Trophoblast cell (in vitro differentiated cells and primary cell): ENCODE measurements around the gene ZAP70.
"Not testable (repeated sequence)": the region's sequence is repeated elsewhere in the genome, so short reads cannot be mapped to it uniquely, and the experiment has no call there.

Source experiments
- DNase-seq, 2 donors: peaks; one replicate each; pipeline ENCODE4 v3.0.0-alpha.2; 2016
- H2AFZ ChIP-seq: 2 replicates; pipeline ENCODE4 v1.6.1; 2013; ENCODE audit warnings: low read length, moderate library complexity, mild to moderate bottlenecking; ENCODE audit not compliant: insufficient read depth, poor library complexity
- H2AK5ac ChIP-seq: 2 replicates; pipeline ENCODE4 v1.6.1; 2013; ENCODE audit warnings: mild to moderate bottlenecking, low read length
- H2BK120ac ChIP-seq: 2 replicates; pipeline ENCODE4 v1.6.1; 2013; ENCODE audit warnings: low read length, mild to moderate bottlenecking, moderate library complexity; ENCODE audit not compliant: insufficient read depth, poor library complexity
- H2BK12ac ChIP-seq: 2 replicates; pipeline ENCODE4 v1.6.1; 2013; ENCODE audit warnings: mild to moderate bottlenecking, low read length, moderate library complexity
- H2BK5ac ChIP-seq: 2 replicates; pipeline ENCODE4 v1.6.1; 2013; ENCODE audit warnings: low read length, low read depth, moderate library complexity, mild to moderate bottlenecking; ENCODE audit not compliant: poor library complexity
- H3K14ac ChIP-seq: 2 replicates; pipeline ENCODE4 v1.6.1; 2013; ENCODE audit warnings: mild to moderate bottlenecking, low read length
- H3K18ac ChIP-seq: 2 replicates; pipeline ENCODE4 v1.6.1; 2013; ENCODE audit warnings: mild to moderate bottlenecking, low read length
- H3K23ac ChIP-seq: 2 replicates; pipeline ENCODE4 v1.6.1; 2013; ENCODE audit warnings: low read length
- H3K27ac ChIP-seq: 2 replicates; pipeline ENCODE4 v1.5.1; 2013; ENCODE audit warnings: low read depth, mild to moderate bottlenecking, inconsistent platforms, low read length, moderate library complexity
- H3K27me3 ChIP-seq: 2 replicates; pipeline ENCODE4 v1.6.1; 2013; ENCODE audit warnings: inconsistent platforms, mild to moderate bottlenecking, low read length, moderate library complexity; ENCODE audit not compliant: insufficient read depth
- H3K36me3 ChIP-seq, 2 experiments: 1 replicate in 1 of 2; 2 replicates in 1 of 2; pipeline ENCODE4 v1.6.1; 2013; ENCODE audit warnings: low read length in 2 of 2, mild to moderate bottlenecking in 2 of 2, moderate library complexity in 1 of 2; ENCODE audit not compliant: insufficient read depth in 2 of 2, control insufficient read depth in 1 of 2
- H3K4ac ChIP-seq: 2 replicates; pipeline ENCODE4 v1.6.1; 2013; ENCODE audit warnings: low read depth, mild to moderate bottlenecking, low read length, moderate library complexity
- H3K4me1 ChIP-seq, 2 experiments: 1 replicate in 1 of 2; 2 replicates in 1 of 2; pipeline ENCODE4 v1.6.1; 2013; ENCODE audit warnings: low read length in 2 of 2, mild to moderate bottlenecking in 2 of 2, moderate library complexity in 1 of 2; ENCODE audit not compliant: insufficient read depth in 2 of 2, control insufficient read depth in 1 of 2
- H3K4me2 ChIP-seq: 2 replicates; pipeline ENCODE4 v1.6.1; 2013; ENCODE audit warnings: inconsistent platforms, mild to moderate bottlenecking, low read length, moderate library complexity
- H3K4me3 ChIP-seq: 2 replicates; pipeline ENCODE4 v1.5.1; 2013; ENCODE audit warnings: mild to moderate bottlenecking, low read depth, low read length, inconsistent platforms
- H3K79me1 ChIP-seq: one replicate; pipeline ENCODE4 v1.6.1; 2013; ENCODE audit warnings: low read length
- H3K79me2 ChIP-seq: 2 replicates; pipeline ENCODE4 v1.6.1; 2013; ENCODE audit warnings: low read length, mild to moderate bottlenecking; ENCODE audit not compliant: control insufficient read depth, insufficient read depth, poor library complexity
- H3K9ac ChIP-seq: 2 replicates; pipeline ENCODE4 v1.6.1; 2013; ENCODE audit warnings: mild to moderate bottlenecking, low read length
- H3K9me3 ChIP-seq: 2 replicates; pipeline ENCODE4 v1.6.1; 2013; ENCODE audit warnings: low read depth, mild to moderate bottlenecking, control low read depth, inconsistent platforms, low read length; ENCODE audit not compliant: insufficient read depth
- H4K12ac ChIP-seq: 2 replicates; pipeline ENCODE4 v1.6.1; 2013; ENCODE audit warnings: low read depth, mild to moderate bottlenecking, low read length, moderate library complexity
- H4K8ac ChIP-seq: 2 replicates; pipeline ENCODE4 v1.6.1; 2013; ENCODE audit warnings: low read depth, mild to moderate bottlenecking, low read length, moderate library complexity
- H4K91ac ChIP-seq: one replicate; pipeline ENCODE4 v1.6.1; 2013; ENCODE audit warnings: low read depth, mild to moderate bottlenecking, low read length, moderate library complexity
- WGBS: extraction: QIAGEN DNeasy Blood & Tissue Kit; methylation state at CpG from one replicate; pipeline ENCODE4 v1.1.7; 2013; ENCODE audit warnings: missing lambda C conversion rate; ENCODE audit not compliant: insufficient read length, insufficient coverage; ENCODE audit errors: extremely low coverage; 5-methylcytosine and 5-hydroxymethylcytosine counted together

ZAP70 gene

DNA sequence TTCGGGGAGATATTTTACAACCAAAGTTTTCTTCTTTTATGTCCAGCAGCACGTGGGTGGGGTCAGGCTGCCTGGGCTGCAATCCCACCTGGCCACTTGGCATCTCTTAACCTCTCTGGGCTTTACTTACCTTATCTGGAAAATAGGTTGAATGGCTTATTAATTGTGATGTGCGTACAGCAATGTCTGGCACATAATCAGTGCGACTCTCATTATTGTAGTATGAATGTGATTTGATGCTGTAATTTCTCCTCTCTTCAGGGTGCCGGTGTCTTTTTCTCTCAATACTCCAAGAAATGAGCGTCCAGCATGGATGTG is 2.0 kb upstream of the ZAP70 start:
- peak overlapping the region; percentile 78 for H2BK5ac ChIP-seq
- peaks cover 38 to 55% of the 10 kb centered on the region in 2 experiments for H3K4me1 ChIP-seq
- H2AK5ac ChIP-seq, result peak overlapping the region; percentile 36
- H3K27ac ChIP-seq, result peak overlapping the region; percentile 73
- H4K12ac ChIP-seq, result no peak overlapping the region
- H4K91ac ChIP-seq, result peak overlapping the region; percentile 89
- peak overlapping the region; percentile 33 for H3K14ac ChIP-seq
- peaks cover 34% of the 10 kb centered on the region for H3K79me1 ChIP-seq
- no peaks in the 10 kb centered on the region for H3K36me3 ChIP-seq
- no peak overlapping the region for H3K23ac ChIP-seq
- no peak overlapping the region for H2AFZ ChIP-seq
- H3K4me3 ChIP-seq, result no peak overlapping the region
- H3K4ac ChIP-seq, result peak overlapping the region; percentile 43
- H3K79me2 ChIP-seq, result no peaks in the 10 kb centered on the region
- H4K8ac ChIP-seq, result peak overlapping the region; percentile 39
- WGBS, result no CpG with 5 or more reads among the region's 6 CpGs
- H2BK120ac ChIP-seq, result peak overlapping the region; percentile 81
- peak overlapping the region; percentile 64 for H2BK12ac ChIP-seq
- H3K18ac ChIP-seq, result peak overlapping the region; percentile 28
- peaks cover 2% of the 10 kb centered on the region for H3K9me3 ChIP-seq
- no peak overlapping the region for H3K9ac ChIP-seq
- no peaks in the 10 kb centered on the region for H3K27me3 ChIP-seq
- DNase-seq, result no peak
- H3K4me2 ChIP-seq, result peak overlapping the region; percentile 44

- peak overlapping the region; percentile 81 for H2BK120ac ChIP-seq
- H3K27me3 ChIP-seq, result not testable (repeated sequence)
Measured at GRCh38 chr2:97712175-97712574, 1.2 kb upstream of the ZAP70 start.

DNA sequence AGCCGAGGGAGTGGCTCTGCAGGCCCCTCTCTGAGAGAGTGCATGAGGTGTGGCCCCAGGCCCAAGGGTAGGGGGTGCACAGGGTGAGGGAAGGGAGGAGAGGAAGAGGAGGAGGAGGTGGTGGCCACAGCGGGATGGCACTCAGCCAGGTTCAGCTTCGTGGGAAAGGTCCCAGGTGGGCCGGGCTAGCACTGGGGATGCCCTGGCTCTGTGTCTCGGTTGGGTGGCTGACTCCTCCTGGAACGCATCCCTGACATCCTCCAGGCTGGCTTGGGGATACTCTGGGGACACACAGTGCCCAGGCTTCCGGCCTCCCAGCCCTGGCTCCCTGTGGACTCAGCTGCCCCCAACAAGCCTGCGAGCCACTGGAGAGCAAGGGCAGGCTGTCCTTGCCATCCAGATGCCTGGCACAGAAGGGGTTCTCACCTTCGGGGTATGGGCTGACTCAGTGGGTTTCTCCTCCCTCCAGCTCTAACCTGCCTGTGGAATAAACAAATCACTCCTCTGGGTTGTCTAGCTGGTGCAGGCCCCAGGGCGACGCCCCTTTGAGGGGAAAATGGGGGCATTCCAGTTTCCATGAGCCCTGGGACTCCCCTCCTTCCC is 582 bp upstream of the ZAP70 start:
- peaks cover 38 to 55% of the 10 kb centered on the region in 2 experiments for H3K4me1 ChIP-seq
- H3K9ac ChIP-seq, result no peak overlapping the region
- no peak for DNase-seq
- H2AFZ ChIP-seq, result peak overlapping the region; percentile 21
- peak overlapping the region; percentile 11 for H4K8ac ChIP-seq
- H3K18ac ChIP-seq, result peak overlapping the region; percentile 52
- H3K4me3 ChIP-seq, result no peak overlapping the region
- no peaks in the 10 kb centered on the region for H3K79me2 ChIP-seq
- WGBS, result no CpG with 5 or more reads among the region's 11 CpGs
- peak overlapping the region; percentile 78 for H2BK12ac ChIP-seq
- H3K4me2 ChIP-seq, result no peak overlapping the region
- H3K27me3 ChIP-seq, result no peaks in the 10 kb centered on the region
- peaks cover 34% of the 10 kb centered on the region for H3K79me1 ChIP-seq
- H3K4ac ChIP-seq, result peak overlapping the region; percentile 66
- peak overlapping the region; percentile 81 for H2BK120ac ChIP-seq
- H2BK5ac ChIP-seq, result peak overlapping the region; percentile 81
- peak overlapping the region; percentile 86 for H4K91ac ChIP-seq
- no peak overlapping the region for H3K23ac ChIP-seq
- peak overlapping the region; percentile 16 for H2AK5ac ChIP-seq
- H3K36me3 ChIP-seq, result no peaks in the 10 kb centered on the region
- peaks cover 2% of the 10 kb centered on the region for H3K9me3 ChIP-seq
- peak overlapping the region; percentile 88 for H3K14ac ChIP-seq
- H3K27ac ChIP-seq, result peak overlapping the region; percentile 70
- H4K12ac ChIP-seq, result no peak overlapping the region

More at GRCh38 chr2:97712175-97712574, 1.2 kb upstream of the ZAP70 start:
- H3K4ac ChIP-seq, H3K36me3 ChIP-seq, H3K27ac ChIP-seq, H3K4me3 ChIP-seq, H3K4me2 ChIP-seq, DNase-seq, H4K12ac ChIP-seq, H3K9ac ChIP-seq, H2AFZ ChIP-seq, H3K23ac ChIP-seq, H3K9me3 ChIP-seq, H3K79me2 ChIP-seq: not testable (repeated sequence)
- Histone ChIP-seq H2AK5ac (peak overlapping the region; percentile 16), H3K14ac (peak overlapping the region; percentile 88), H3K18ac (peak overlapping the region; percentile 52), H3K79me1 (peaks cover 34% of the 10 kb centered on the region), H2BK12ac (peak overlapping the region; percentile 78), H4K8ac (peak overlapping the region; percentile 11), H4K91ac (peak overlapping the region; percentile 86), H2BK5ac (peak overlapping the region; percentile 81), H3K4me1 (peaks cover 38 to 55% of the 10 kb centered on the region in 2 experiments)
- no CpG with 5 or more reads among the region's 9 CpGs for WGBS

DNA sequence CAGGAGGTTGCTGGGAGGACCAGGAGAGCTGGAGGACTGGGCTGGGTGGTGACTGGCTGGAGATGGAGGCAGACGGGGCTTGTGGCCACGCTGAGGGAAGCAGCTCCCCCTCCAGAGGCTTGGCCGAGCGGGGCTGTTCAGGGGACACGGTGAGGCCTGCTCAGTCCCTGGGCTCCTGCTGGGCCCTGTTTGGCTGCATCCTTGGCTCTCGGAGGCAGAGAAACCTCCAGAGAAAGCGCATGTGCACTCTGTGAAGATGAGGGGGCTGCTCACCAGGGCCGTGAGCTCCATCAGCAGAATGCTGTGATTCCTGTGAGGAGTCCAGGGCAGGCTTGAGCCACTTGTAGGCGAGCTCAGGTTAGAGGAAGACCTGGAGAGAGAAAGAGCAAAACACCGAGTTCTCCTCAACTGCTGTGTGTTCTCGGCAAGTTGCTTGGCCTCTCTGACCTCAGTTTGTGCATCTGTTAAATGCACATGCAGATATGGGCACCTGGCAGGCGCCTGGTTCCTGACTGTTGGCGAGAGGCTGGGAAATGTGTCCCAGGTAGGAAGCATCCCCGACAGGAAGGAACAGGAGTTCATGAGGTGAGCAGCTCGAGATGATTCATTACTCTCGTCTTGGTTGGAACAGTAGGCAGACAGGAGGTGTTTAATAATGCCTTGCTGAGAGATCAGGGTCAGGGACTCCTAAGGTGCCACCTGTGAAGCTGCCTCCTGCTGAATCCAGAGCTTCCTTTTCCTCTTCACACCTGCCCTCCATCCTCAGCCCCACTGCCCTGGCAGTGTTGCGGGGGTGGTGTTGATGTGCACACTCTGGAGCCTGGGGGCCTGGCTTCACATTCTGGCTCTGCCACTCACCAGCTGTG is 941 bp downstream of the ZAP70 start:
- Histone ChIP-seq H2BK12ac (peak overlapping the region; percentile 58), H3K4me1 (peaks cover 38 to 55% of the 10 kb centered on the region in 2 experiments), H2AK5ac (peak overlapping the region; percentile 57), H2BK5ac (peak overlapping the region; percentile 44), H3K18ac (peak overlapping the region; percentile 9), H3K4me3 (no peak overlapping the region), H3K9ac (no peak overlapping the region), H3K14ac (peak overlapping the region; percentile 13), H3K36me3 (no peaks in the 10 kb centered on the region), H4K91ac (peak overlapping the region; percentile 86), H3K27ac (peak overlapping the region; percentile 47), H3K4ac (no peak overlapping the region), H4K8ac (peak overlapping the region; percentile 27), H4K12ac (no peak overlapping the region), H2BK120ac (peak overlapping the region; percentile 77), H3K9me3 (no peaks in the 10 kb centered on the region), H3K4me2 (no peak overlapping the region), H3K79me2 (no peaks in the 10 kb centered on the region), H3K23ac (no peak overlapping the region), H2AFZ (peak overlapping the region; percentile 14), H3K79me1 (peaks cover 34% of the 10 kb centered on the region), H3K27me3 (no peaks in the 10 kb centered on the region)
- no peak for DNase-seq
- no CpG with 5 or more reads among the region's 17 CpGs for WGBS
